Esophagus squamous epithelium (tissue), 4 donors: Measurements from ENCODE around the gene KLLN.

Experiments used
- CTCF ChIP-seq, 6 experiments: fragments of 450-650 bp in 4 of 6; fragments of 200-600 bp in 2 of 6; sonication (generic) in 2 of 6; IDR thresholded peaks; one replicate each; pipeline ENCODE4 v1.5.1; 2016 to 2019; ENCODE audit warnings: antibody characterized with exemption in 6 of 6, mild to moderate bottlenecking in 4 of 6, moderate library complexity in 4 of 6
- POLR2A ChIP-seq, 4 donors: fragments of 450-650 bp; IDR thresholded peaks; one replicate each; pipeline ENCODE4 v1.6.1; 2017; ENCODE audit warnings: antibody characterized with exemption in 4 of 4, mild to moderate bottlenecking in 4 of 4, moderate library complexity in 3 of 4

- TF ChIP-seq CTCF (IDR thresholded peaks at IDR 0.05) (no peak), POLR2A (IDR thresholded peaks at IDR 0.05) (no peak)
Observed at GRCh38 chr10:87895430-87895829, 32.1 kb upstream of the KLLN start.
